H1 (cell line): ENCODE data around the gene ARG2. TPM values are rescaled to one million over a fixed set of nuclear protein-coding genes. Genes with fewer than 3 reads are reported as not detected.

ENCODE experiments used
- CTCF ChIA-PET: fragments of 300-600 bp; sonication (Branson Sonifier 250); formaldehyde crosslinking; loops from one replicate; lab custom pipeline; 2021; ENCODE audit not compliant: partially characterized antibody; lab: Charles Lee
- POLR2A ChIA-PET: fragments of 300-600 bp; sonication (Branson Sonifier 250); formaldehyde crosslinking; loops from one replicate; lab custom pipeline; 2021; ENCODE audit warnings: inconsistent platforms; ENCODE audit not compliant: partially characterized antibody; lab: Charles Lee
- DNase-seq, 2 experiments: peaks; one replicate each; pipeline versions ENCODE4 v3.0.0 to v3.0.0-alpha.2; 2010 to 2022; ENCODE audit warnings: low spot score in 2 of 2, low read depth in 1 of 2, mixed read lengths in 1 of 2
- FAIRE-seq: peaks from 2 replicates; lab custom pipeline; 2011; peaks lifted over from hg19 to GRCh38; lab: Jason Lieb, UNC
- H2AFZ ChIP-seq: 2 replicates; pipeline ENCODE4 v1.8.1; 2012; ENCODE audit warnings: low read length, inconsistent platforms
- H2AK5ac ChIP-seq: 2 replicates; pipeline ENCODE4 v1.6.1; 2013; ENCODE audit warnings: low read depth, low read length
- H2BK120ac ChIP-seq: replicated peaks from 2 replicates; pipeline ENCODE3; 2013; ENCODE audit warnings: low read depth, low read length, inconsistent platforms
- H2BK12ac ChIP-seq: 2 replicates; pipeline ENCODE4 v1.6.1; 2013; ENCODE audit warnings: low read depth, low read length
- H2BK15ac ChIP-seq: 2 replicates; pipeline ENCODE4 v1.6.1; 2013; ENCODE audit warnings: low read length
- H2BK20ac ChIP-seq: 2 replicates; pipeline ENCODE4 v1.6.1; 2013; ENCODE audit warnings: low read length
- H2BK5ac ChIP-seq: 2 replicates; pipeline ENCODE4 v1.6.1; 2013; ENCODE audit warnings: low read depth, low read length
- H3K14ac ChIP-seq: 2 replicates; pipeline ENCODE4 v1.6.1; 2013; ENCODE audit warnings: inconsistent platforms; ENCODE audit not compliant: insufficient read length
- H3K18ac ChIP-seq: 2 replicates; pipeline ENCODE4 v1.6.1; 2013; ENCODE audit warnings: low read length; ENCODE audit errors: extremely low read depth
- H3K23ac ChIP-seq: 2 replicates; pipeline ENCODE4 v1.6.1; 2013; ENCODE audit warnings: inconsistent platforms; ENCODE audit not compliant: insufficient read length
- H3K23me2 ChIP-seq: 2 replicates; pipeline ENCODE4 v1.6.1; 2013; ENCODE audit warnings: low read depth, low read length
- H3K27ac ChIP-seq: 2 replicates; pipeline ENCODE4 v1.6.1; 2011; ENCODE audit warnings: low read depth, low read length, inconsistent platforms
- H3K27me3 ChIP-seq, 4 experiments: replicated peaks in 1 of 4; 1 replicate in 1 of 4; 2 replicates in 3 of 4; pipeline versions ENCODE4 v1.6.1 to v1.8.1; 2011 to 2013; ENCODE audit warnings: low read length in 3 of 4, mild to moderate bottlenecking in 3 of 4, inconsistent platforms in 2 of 4, mixed read lengths in 2 of 4, moderate library complexity in 1 of 4; ENCODE audit not compliant: control insufficient read depth in 3 of 4, insufficient read depth in 3 of 4; ENCODE audit errors: extremely low read depth in 1 of 4
- H3K36me3 ChIP-seq, 4 experiments: 2 replicates each; pipeline versions ENCODE4 v1.6.1 to v1.8.1; 2011 to 2013; ENCODE audit warnings: mild to moderate bottlenecking in 4 of 4, low read length in 3 of 4, moderate library complexity in 2 of 4, control low read depth in 1 of 4, inconsistent platforms in 1 of 4; ENCODE audit not compliant: insufficient read depth in 4 of 4, control insufficient read depth in 2 of 4
- H3K4ac ChIP-seq: replicated peaks from 2 replicates; pipeline ENCODE3; 2013; ENCODE audit warnings: low read length, low read depth, mixed read lengths, inconsistent platforms; ENCODE audit not compliant: insufficient read length
- H3K4me1 ChIP-seq, 4 experiments: replicated peaks in 1 of 4; 1 replicate in 1 of 4; 2 replicates in 3 of 4; pipeline versions ENCODE4 v1.6.1 to v1.8.1; 2011 to 2013; ENCODE audit warnings: low read length in 3 of 4, inconsistent platforms in 2 of 4, mixed read lengths in 1 of 4; ENCODE audit not compliant: insufficient read depth in 4 of 4, control insufficient read depth in 3 of 4
- H3K4me2 ChIP-seq, 2 experiments: 2 replicates each; pipeline versions ENCODE4 v1.6.1 to v1.8.1; 2011 to 2013; ENCODE audit warnings: low read depth in 2 of 2, low read length in 2 of 2, control low read depth in 1 of 2, inconsistent platforms in 1 of 2, mild to moderate bottlenecking in 1 of 2; ENCODE audit not compliant: insufficient read depth in 1 of 2
- H3K4me3 ChIP-seq, 4 experiments: fragments of 200-600, 300-600 bp in 1 of 4; sonication (generic), shearing (Covaris generic), sonication (Bioruptor Twin) in 1 of 4; 2 replicates each; pipeline versions ENCODE4 v1.5.1 to v1.8.1; 2011 to 2016; ENCODE audit warnings: low read length in 4 of 4, low read depth in 3 of 4, control low read depth in 2 of 4, inconsistent platforms in 2 of 4, mild to moderate bottlenecking in 2 of 4, mixed read lengths in 1 of 4, moderate library complexity in 1 of 4; ENCODE audit not compliant: insufficient read depth in 2 of 4; ENCODE audit errors: extremely low read depth in 1 of 4
- H3K56ac ChIP-seq: replicated peaks from 2 replicates; pipeline ENCODE3; 2013; ENCODE audit warnings: low read depth, mild to moderate bottlenecking, mixed read lengths, low read length, inconsistent platforms; ENCODE audit not compliant: insufficient read length
- H3K79me1 ChIP-seq: 2 replicates; pipeline ENCODE4 v1.6.1; 2013; ENCODE audit warnings: low read depth, low read length, control low read depth
- H3K79me2 ChIP-seq, 2 experiments: 2 replicates each; pipeline versions ENCODE4 v1.6.1 to v1.8.1; 2012 to 2013; ENCODE audit warnings: low read length in 2 of 2, mild to moderate bottlenecking in 2 of 2, inconsistent platforms in 1 of 2; ENCODE audit not compliant: insufficient read depth in 2 of 2, control insufficient read depth in 1 of 2
- H3K9ac ChIP-seq, 4 experiments: replicated peaks in 1 of 4; 1 replicate in 1 of 4; 2 replicates in 3 of 4; pipeline versions ENCODE4 v1.6.1 to v1.8.1; 2011 to 2013; ENCODE audit warnings: low read depth in 3 of 4, low read length in 3 of 4, control low read depth in 2 of 4, mild to moderate bottlenecking in 2 of 4, moderate library complexity in 2 of 4, inconsistent platforms in 1 of 4; ENCODE audit errors: extremely low read depth in 1 of 4
- H3K9me3 ChIP-seq, 2 experiments: 2 replicates each; pipeline versions ENCODE4 v1.6.1 to v1.8.1; 2012 to 2013; ENCODE audit warnings: mild to moderate bottlenecking in 2 of 2, moderate library complexity in 2 of 2, control low read depth in 1 of 2, inconsistent platforms in 1 of 2, low read depth in 1 of 2, low read length in 1 of 2, mixed read lengths in 1 of 2; ENCODE audit not compliant: insufficient read depth in 2 of 2
- H4K20me1 ChIP-seq, 2 experiments: replicated peaks in 1 of 2; 2 replicates each; pipeline versions ENCODE3 to v1.8.1; 2011 to 2013; ENCODE audit warnings: inconsistent platforms in 2 of 2, low read length in 2 of 2, mild to moderate bottlenecking in 1 of 2; ENCODE audit not compliant: insufficient read depth in 2 of 2, control insufficient read depth in 1 of 2
- H4K5ac ChIP-seq: 2 replicates; pipeline ENCODE4 v1.6.1; 2013; ENCODE audit warnings: low read length, low read depth, mixed read lengths, inconsistent platforms; ENCODE audit not compliant: insufficient read length
- H4K8ac ChIP-seq: 2 replicates; pipeline ENCODE4 v1.8.0; 2013; ENCODE audit warnings: mild to moderate bottlenecking, moderate library complexity, low read length, inconsistent platforms; ENCODE audit not compliant: insufficient read depth; ENCODE audit errors: extremely low read depth
- H4K91ac ChIP-seq: replicated peaks from 2 replicates; pipeline ENCODE3; 2013; ENCODE audit warnings: low read length, mixed read lengths, inconsistent platforms; ENCODE audit not compliant: insufficient read length
- CBX8 ChIP-seq: fragments of 300-800, 300-1000 bp; sonication (generic); IDR thresholded peaks from 2 replicates; pipeline ENCODE4 v1.7.1; 2016; ENCODE audit warnings: low read depth, low read length, borderline replicate concordance
- CEBPB ChIP-seq: IDR thresholded peaks from 2 replicates; pipeline ENCODE4 v1.6.1; 2012; ENCODE audit warnings: low read depth, low read length
- CREB1 ChIP-seq: IDR thresholded peaks from 2 replicates; pipeline ENCODE4 v1.6.1; 2012; ENCODE audit warnings: inconsistent platforms
- CTBP2 ChIP-seq: IDR thresholded peaks from 2 replicates; pipeline ENCODE4 v1.7.0; 2011; ENCODE audit warnings: borderline replicate concordance, mild to moderate bottlenecking, moderate library complexity, mixed read lengths, low read length; ENCODE audit not compliant: insufficient read depth, insufficient read length
- EZH2 ChIP-seq: fragments of 200-600 bp; sonication (generic); IDR thresholded peaks from 2 replicates; pipeline ENCODE4 v1.7.1; 2012; ENCODE audit warnings: low read depth, mild to moderate bottlenecking, moderate library complexity, low read length, inconsistent platforms; ENCODE audit not compliant: severe bottlenecking
- GTF2F1 ChIP-seq: IDR thresholded peaks from 2 replicates; pipeline ENCODE4 v1.6.1; 2012; ENCODE audit warnings: low read depth, low read length, improper control_type of control experiment, borderline replicate concordance
- KDM4A ChIP-seq: IDR thresholded peaks from one replicate; pipeline ENCODE4 v1.7.1; 2012; ENCODE audit warnings: low read depth, mild to moderate bottlenecking, moderate library complexity, low read length, inconsistent platforms; ENCODE audit not compliant: severe bottlenecking
- NANOG ChIP-seq: IDR thresholded peaks from 2 replicates; pipeline ENCODE4 v1.6.1; 2011; ENCODE audit warnings: low read length, low read depth, mild to moderate bottlenecking, inconsistent platforms; ENCODE audit not compliant: insufficient read depth, poor library complexity, severe bottlenecking
- RAD21 ChIP-seq, 2 experiments: IDR thresholded peaks in 1 of 2; conservative IDR thresholded peaks in 1 of 2; 2 replicates each; pipeline ENCODE4 v1.6.1; 2011; ENCODE audit warnings: low read depth in 2 of 2, low read length in 2 of 2, improper control_type of control experiment in 1 of 2, inconsistent platforms in 1 of 2, mild to moderate bottlenecking in 1 of 2, moderate library complexity in 1 of 2
- SIN3A ChIP-seq, 2 experiments: IDR thresholded peaks in 1 of 2; conservative IDR thresholded peaks in 1 of 2; 2 replicates each; pipeline ENCODE4 v1.6.1; 2011 to 2012; ENCODE audit warnings: low read length in 2 of 2, improper control_type of control experiment in 1 of 2, low read depth in 1 of 2, mild to moderate bottlenecking in 1 of 2
- SP2 ChIP-seq: IDR thresholded peaks from 2 replicates; pipeline ENCODE4 v1.6.1; 2012; ENCODE audit warnings: mild to moderate bottlenecking, low read length, inconsistent platforms
- SP4 ChIP-seq: IDR thresholded peaks from 2 replicates; pipeline ENCODE4 v1.6.1; 2012; ENCODE audit warnings: low read length, inconsistent platforms
- TAF7 ChIP-seq: optimal IDR thresholded peaks from 2 replicates; pipeline ENCODE3; 2011; ENCODE audit warnings: low read depth, mild to moderate bottlenecking, inconsistent platforms, low read length, moderate library complexity, borderline replicate concordance
- TEAD4 ChIP-seq: IDR thresholded peaks from 2 replicates; pipeline ENCODE4 v1.6.1; 2012; ENCODE audit warnings: low read depth, low read length, inconsistent platforms, mixed read lengths
- WGBS, 2 experiments: shearing (Covaris generic) in 1 of 2; methylation state at CpG; one replicate each; pipeline versions ENCODE4 v1.1.6 to v1.1.7; 2013 to 2015; ENCODE audit warnings: low lambda C conversion rate in 2 of 2, mixed read lengths in 2 of 2, inconsistent platforms in 1 of 2, low coverage in 1 of 2, missing lambda C conversion rate in 1 of 2; ENCODE audit not compliant: insufficient replicate concordance in 2 of 2, insufficient coverage in 1 of 2, insufficient read length in 1 of 2; ENCODE audit errors: extremely low coverage in 1 of 2, missing lambda C conversion rate in 1 of 2; 5-methylcytosine and 5-hydroxymethylcytosine counted together
- polyA plus RNA-seq, 7 experiments: library from polyadenylated mRNA; depleted of rRNA in 3 of 7; stranded (reverse) in 5 of 7; unstranded in 2 of 7; fragments of >200 nt in 5 of 7; fragments of 200-250 nt in 2 of 7; gene quantifications; 1 replicate in 5 of 7; 2 replicates in 1 of 7; 4 replicates in 1 of 7; pipeline versions ENCODE4 v1.2.1 to v1.2.3, GENCODE V29; 2011 to 2013; ENCODE audit warnings: missing spikeins in 2 of 7, mixed read lengths in 2 of 7
- total RNA-seq: library from RNA; stranded (reverse); fragmentation: NEBNext Ultra II Directional; extraction: Animal tissue kit (Norgen Biotek cat#: 25700); gene quantifications from 2 replicates; pipeline ENCODE4 v1.2.1, GENCODE V29; 2021

Gene ARG2
- total and polyA plus RNA-seq, 2 of the 8 experiments (the other 6 are each of a cell fraction or from before 2014, with no cell fraction given): 49.9 to 59.1 TPM

DNA sequence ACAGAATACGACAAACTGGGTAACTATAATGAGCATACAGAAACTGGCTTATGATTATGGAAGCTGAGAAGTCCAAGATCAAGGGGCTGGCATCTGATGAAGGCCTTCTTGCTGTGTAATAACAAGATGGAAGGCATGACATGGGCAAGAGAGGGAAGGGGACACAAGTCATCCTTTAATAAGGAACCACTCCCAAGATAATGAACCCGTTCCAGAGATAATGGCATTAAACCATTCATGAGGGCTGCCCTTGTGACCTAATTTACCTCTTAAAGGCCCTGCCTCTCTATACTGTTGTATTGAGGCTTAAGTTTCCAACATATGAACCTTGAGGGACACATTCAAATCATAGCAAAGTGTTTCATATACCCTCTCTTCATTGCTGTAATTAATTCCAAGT, 59.3 kb downstream of the ARG2 start:
- 93% methylated on average over 2 of the region's 2 CpGs; no CpG with 5 or more reads in 1 of the 2 experiments for WGBS, 2 experiments
- no peak overlapping the region for H2AFZ ChIP-seq
- POLR2A ChIA-PET: interaction anchor here (0.7 to 5.7 kb wide), 4 partner anchors 12 to 98 kb away, joined by 3 to 21 read pairs (median 3); partner anchors contain the start of gene RDH11
- TF ChIP-seq GTF2F1 (no peak), NANOG (no peak), EZH2 (no peak), RAD21 (IDR thresholded peaks at IDR 0.05 in 1 of 2, conservative IDR thresholded peaks at IDR 0.05 in 1 of 2; ENCODE audit: low read depth in 2 of 2, low read length in 2 of 2) (no peak), SP4 (no peak), SP2 (no peak), KDM4A (no peak), CBX8 (no peak), CEBPB (no peak), CREB1 (no peak), CTBP2 (no peak), TEAD4 (no peak), TAF7 (no peak), SIN3A (conservative IDR thresholded peaks at IDR 0.05 in 1 of 2, IDR thresholded peaks at IDR 0.05 in 1 of 2; ENCODE audit: low read depth in 1 of 2, low read length in 2 of 2) (no peak)

More for the DNA sequence above, 59.3 kb downstream of the ARG2 start:
- H3K56ac ChIP-seq: no peak overlapping the region
- H3K79me2 ChIP-seq: peaks cover 0 to 29% of the 10 kb centered on the region in 2 experiments; a peak in 2 of 4 replicates
- no peak overlapping the region for H3K23ac ChIP-seq
- FAIRE-seq (no peak), DNase-seq (no peak)
- H3K36me3 ChIP-seq: peaks cover 7 to 63% (median 39%) of the 10 kb centered on the region in 4 experiments
- no peak overlapping the region for H4K8ac ChIP-seq
- no peaks in the 10 kb centered on the region; the same call in 1 of the 2 replicates for H3K23me2 ChIP-seq
- no peak overlapping the region for H3K4me2 ChIP-seq
- no peak overlapping the region for H4K5ac ChIP-seq
- H3K14ac ChIP-seq: no peak overlapping the region
- H4K20me1 ChIP-seq: peaks cover 8 to 10% of the 10 kb centered on the region in 2 experiments
- CTCF ChIA-PET: no interaction called here
- no peak overlapping the region for H2BK5ac ChIP-seq
- no peaks in the 10 kb centered on the region for H3K9me3 ChIP-seq
- H3K18ac ChIP-seq: no peak overlapping the region
- no peaks in the 10 kb centered on the region; a peak in 2 of 7 replicates for H3K4me1 ChIP-seq
- H3K79me1 ChIP-seq: peaks cover 2% of the 10 kb centered on the region; the same call in 1 of the 2 replicates
- H3K27me3 ChIP-seq: no peaks in the 10 kb centered on the region
- H3K9ac ChIP-seq: no peak overlapping the region
- no peak overlapping the region for H2BK120ac ChIP-seq
- H3K27ac ChIP-seq: no peak overlapping the region
- H3K4ac ChIP-seq: no peak overlapping the region
- no peak overlapping the region for H2AK5ac ChIP-seq
- no peak overlapping the region for H3K4me3 ChIP-seq
- no peak overlapping the region for H2BK12ac ChIP-seq
- no peak overlapping the region for H4K91ac ChIP-seq
- H2BK15ac ChIP-seq: no peak overlapping the region
- H2BK20ac ChIP-seq: no peak overlapping the region
